Measurements from ENCODE around the gene MYRFL. TPM values are rescaled to one million over a fixed set of nuclear protein-coding genes. Genes with fewer than 3 reads are reported as not detected.

MYRFL gene
- total and polyA plus RNA-seq, 2 of the 8 experiments (the other 6 are each of a cell fraction or from before 2014, with no cell fraction given): 1.1 to 2.0 TPM

DNA sequence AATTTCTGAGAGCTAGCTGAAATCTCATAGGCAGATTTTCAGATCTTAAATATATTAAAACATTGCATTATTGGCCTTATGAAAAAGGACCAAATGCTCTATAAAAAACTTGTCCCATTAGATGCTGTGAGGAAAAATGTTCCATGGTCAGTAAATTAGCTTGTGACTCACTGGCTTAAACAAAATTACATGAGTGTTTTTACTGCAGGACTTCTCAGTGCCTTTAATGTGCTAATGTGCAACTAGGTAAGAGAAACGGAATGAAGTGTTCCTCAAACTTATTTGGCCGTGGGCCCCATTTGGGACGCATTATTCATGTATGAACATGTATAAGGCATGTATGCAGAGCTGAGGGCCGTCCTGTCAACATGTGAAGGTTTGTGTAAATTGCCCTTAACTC lies 41.7 kb downstream of the MYRFL start:
- no peak overlapping the region for H2BK15ac ChIP-seq (ENCODE audit: low read length)
- no peak overlapping the region for H3K9ac ChIP-seq (replicated peaks in 1 of 4; ENCODE audit: extremely low read depth in 1 of 4, low read depth in 3 of 4, low read length in 3 of 4)
- no peak overlapping the region for H4K5ac ChIP-seq (ENCODE audit: insufficient read length, low read depth, low read length)
- H3K79me2 ChIP-seq (ENCODE audit: control insufficient read depth in 1 of 2, insufficient read depth in 2 of 2, low read length in 2 of 2): no peaks in the 10 kb centered on the region
- no peak overlapping the region for H3K4ac ChIP-seq (replicated peaks; ENCODE audit: insufficient read length, low read depth, low read length)
- H3K18ac ChIP-seq (ENCODE audit: extremely low read depth, low read length): no peak overlapping the region
- no peak for FAIRE-seq
- no peak overlapping the region for H3K4me2 ChIP-seq (ENCODE audit: insufficient read depth in 1 of 2, low read depth in 2 of 2, low read length in 2 of 2)
- H3K9me3 ChIP-seq (ENCODE audit: insufficient read depth in 2 of 2, low read depth in 1 of 2, low read length in 1 of 2): no peaks in the 10 kb centered on the region
- H2BK12ac ChIP-seq (ENCODE audit: low read depth, low read length): no peak overlapping the region
- no peaks in the 10 kb centered on the region for H4K20me1 ChIP-seq (replicated peaks in 1 of 2; ENCODE audit: control insufficient read depth in 1 of 2, insufficient read depth in 2 of 2, low read length in 2 of 2)
- H2BK5ac ChIP-seq (ENCODE audit: low read depth, low read length): no peak overlapping the region
- no peak overlapping the region for H2BK120ac ChIP-seq (replicated peaks; ENCODE audit: low read depth, low read length)
- no peak overlapping the region for H4K8ac ChIP-seq (ENCODE audit: extremely low read depth, insufficient read depth, low read length)
- 94% methylated on average over 4 of the region's 4 CpGs; no CpG with 5 or more reads in 1 of the 2 experiments for WGBS, 2 experiments (ENCODE audit: extremely low coverage in 1 of 2, insufficient coverage in 1 of 2, insufficient read length in 1 of 2, insufficient replicate concordance in 2 of 2, low coverage in 1 of 2, low lambda C conversion rate in 2 of 2, missing lambda C conversion rate in 1 of 2)
- H3K4me1 ChIP-seq (replicated peaks in 1 of 4; ENCODE audit: control insufficient read depth in 3 of 4, insufficient read depth in 4 of 4, low read length in 3 of 4): no peaks in the 10 kb centered on the region
- ChIA-PET CTCF (ENCODE audit: partially characterized antibody) (interaction anchor here (0.9 to 1.4 kb wide), 5 partner anchors 13 to 743 kb away, joined by 3 to 10 read pairs (median 3); no protein-coding TSS in a partner anchor), POLR2A (ENCODE audit: partially characterized antibody) (no interaction called here)
- no peak overlapping the region for H3K56ac ChIP-seq (replicated peaks; ENCODE audit: insufficient read length, low read depth, low read length)
- H3K27ac ChIP-seq (ENCODE audit: low read depth, low read length): no peak overlapping the region
- no peak overlapping the region for H3K4me3 ChIP-seq (ENCODE audit: extremely low read depth in 1 of 4, insufficient read depth in 2 of 4, low read depth in 3 of 4, low read length in 4 of 4)
- no peak for TF ChIP-seq YY1 (IDR thresholded peaks at IDR 0.05; ENCODE audit: low read depth, low read length)
- TF ChIP-seq CHD2 (IDR thresholded peaks at IDR 0.05; ENCODE audit: low read length): no peak
- no peak for TF ChIP-seq SIX5 (IDR thresholded peaks at IDR 0.05; ENCODE audit: low read depth, low read length)
- no peaks in the 10 kb centered on the region for H3K27me3 ChIP-seq (replicated peaks in 1 of 4; ENCODE audit: control insufficient read depth in 3 of 4, extremely low read depth in 1 of 4, insufficient read depth in 3 of 4, low read length in 3 of 4)
- no peak overlapping the region for H3K14ac ChIP-seq (ENCODE audit: insufficient read length)
- H4K91ac ChIP-seq (replicated peaks; ENCODE audit: insufficient read length, low read length): no peak overlapping the region
- no peaks in the 10 kb centered on the region for H3K36me3 ChIP-seq (ENCODE audit: control insufficient read depth in 2 of 4, insufficient read depth in 4 of 4, low read length in 3 of 4)
- H2AK5ac ChIP-seq (ENCODE audit: low read depth, low read length): no peak overlapping the region
- no peak for DNase-seq (ENCODE audit: low read depth in 1 of 2, low spot score in 2 of 2)
- H2BK20ac ChIP-seq (ENCODE audit: low read length): no peak overlapping the region
- H3K79me1 ChIP-seq (ENCODE audit: low read depth, low read length): no peaks in the 10 kb centered on the region
- no peak overlapping the region for H3K23ac ChIP-seq (ENCODE audit: insufficient read length)
- no peak overlapping the region for H2AFZ ChIP-seq (ENCODE audit: low read length)
- H3K23me2 ChIP-seq (ENCODE audit: low read depth, low read length): no peaks in the 10 kb centered on the region
